Measurements from ENCODE around the gene GABRB2. TPM values are rescaled to one million over a fixed set of nuclear protein-coding genes. Genes with fewer than 3 reads are reported as not detected.

Gene GABRB2
- total RNA-seq, 1 donor from 2014 or later, result 0.26 TPM

GRCh38 chr5:161481922-161482321 is 64.6 kb downstream of the GABRB2 start:
- H3K4me3 Mint-ChIP-seq (ENCODE audit: unreplicated experiment), result no peak overlapping the region
- H3K9me3 Mint-ChIP-seq (ENCODE audit: unreplicated experiment), result no peaks in the 10 kb centered on the region
- no peak for TF ChIP-seq CTCF (IDR thresholded peaks at IDR 0.05; ENCODE audit: unreplicated experiment)
- DNase-seq (ENCODE audit: low spot score), result no peak
- H3K36me3 Mint-ChIP-seq (ENCODE audit: low read depth, unreplicated experiment), result no peaks in the 10 kb centered on the region
- H3K27me3 Mint-ChIP-seq (ENCODE audit: unreplicated experiment), result no peaks in the 10 kb centered on the region
- no peaks in the 10 kb centered on the region for H3K4me1 Mint-ChIP-seq (ENCODE audit: unreplicated experiment)
- H3K27ac Mint-ChIP-seq (ENCODE audit: unreplicated experiment), result no peak overlapping the region

GRCh38 chr5:161471211-161471950 is 75.1 kb downstream of the GABRB2 start:
- Mint-ChIP-seq H3K4me1 (ENCODE audit: unreplicated experiment) (no peaks in the 10 kb centered on the region), H3K4me3 (ENCODE audit: unreplicated experiment) (no peak overlapping the region), H3K9me3 (ENCODE audit: unreplicated experiment) (no peaks in the 10 kb centered on the region), H3K27me3 (ENCODE audit: unreplicated experiment) (no peaks in the 10 kb centered on the region), H3K27ac (ENCODE audit: unreplicated experiment) (no peak overlapping the region), H3K36me3 (ENCODE audit: low read depth, unreplicated experiment) (no peaks in the 10 kb centered on the region)
- no peak for DNase-seq (ENCODE audit: low spot score)
- TF ChIP-seq CTCF (IDR thresholded peaks at IDR 0.05; ENCODE audit: unreplicated experiment), result no peak

GRCh38 chr5:161467703-161468102 is 78.8 kb downstream of the GABRB2 start:
- TF ChIP-seq CTCF (IDR thresholded peaks at IDR 0.05; ENCODE audit: unreplicated experiment), result no peak
- Mint-ChIP-seq H3K9me3 (ENCODE audit: unreplicated experiment) (no peaks in the 10 kb centered on the region), H3K27me3 (ENCODE audit: unreplicated experiment) (no peaks in the 10 kb centered on the region), H3K36me3 (ENCODE audit: low read depth, unreplicated experiment) (no peaks in the 10 kb centered on the region), H3K4me3 (ENCODE audit: unreplicated experiment) (no peak overlapping the region), H3K4me1 (ENCODE audit: unreplicated experiment) (no peaks in the 10 kb centered on the region), H3K27ac (ENCODE audit: unreplicated experiment) (no peak overlapping the region)
- DNase-seq (ENCODE audit: low spot score), result no peak

GRCh38 chr5:161460741-161461140 is 85.8 kb downstream of the GABRB2 start:
- H3K4me1 Mint-ChIP-seq (ENCODE audit: unreplicated experiment), result no peaks in the 10 kb centered on the region
- no peak overlapping the region for H3K4me3 Mint-ChIP-seq (ENCODE audit: unreplicated experiment)
- H3K9me3 Mint-ChIP-seq (ENCODE audit: unreplicated experiment), result no peaks in the 10 kb centered on the region

More at GRCh38 chr5:161460741-161461140, 85.8 kb downstream of the GABRB2 start:
- Mint-ChIP-seq H3K36me3 (ENCODE audit: low read depth, unreplicated experiment) (no peaks in the 10 kb centered on the region), H3K27ac (ENCODE audit: unreplicated experiment) (no peak overlapping the region), H3K27me3 (ENCODE audit: unreplicated experiment) (no peaks in the 10 kb centered on the region)
- no peak for TF ChIP-seq CTCF (IDR thresholded peaks at IDR 0.05; ENCODE audit: unreplicated experiment)
- DNase-seq (ENCODE audit: low spot score), result no peak
